ENCODE results near the gene ADAMTS1. TPM values are rescaled to one million over a fixed set of nuclear protein-coding genes. Genes with fewer than 3 reads are reported as not detected.

The ADAMTS1 gene
- total and polyA plus RNA-seq, 8 donors, result 54.2 to 147 (median 96.9) TPM

DNA sequence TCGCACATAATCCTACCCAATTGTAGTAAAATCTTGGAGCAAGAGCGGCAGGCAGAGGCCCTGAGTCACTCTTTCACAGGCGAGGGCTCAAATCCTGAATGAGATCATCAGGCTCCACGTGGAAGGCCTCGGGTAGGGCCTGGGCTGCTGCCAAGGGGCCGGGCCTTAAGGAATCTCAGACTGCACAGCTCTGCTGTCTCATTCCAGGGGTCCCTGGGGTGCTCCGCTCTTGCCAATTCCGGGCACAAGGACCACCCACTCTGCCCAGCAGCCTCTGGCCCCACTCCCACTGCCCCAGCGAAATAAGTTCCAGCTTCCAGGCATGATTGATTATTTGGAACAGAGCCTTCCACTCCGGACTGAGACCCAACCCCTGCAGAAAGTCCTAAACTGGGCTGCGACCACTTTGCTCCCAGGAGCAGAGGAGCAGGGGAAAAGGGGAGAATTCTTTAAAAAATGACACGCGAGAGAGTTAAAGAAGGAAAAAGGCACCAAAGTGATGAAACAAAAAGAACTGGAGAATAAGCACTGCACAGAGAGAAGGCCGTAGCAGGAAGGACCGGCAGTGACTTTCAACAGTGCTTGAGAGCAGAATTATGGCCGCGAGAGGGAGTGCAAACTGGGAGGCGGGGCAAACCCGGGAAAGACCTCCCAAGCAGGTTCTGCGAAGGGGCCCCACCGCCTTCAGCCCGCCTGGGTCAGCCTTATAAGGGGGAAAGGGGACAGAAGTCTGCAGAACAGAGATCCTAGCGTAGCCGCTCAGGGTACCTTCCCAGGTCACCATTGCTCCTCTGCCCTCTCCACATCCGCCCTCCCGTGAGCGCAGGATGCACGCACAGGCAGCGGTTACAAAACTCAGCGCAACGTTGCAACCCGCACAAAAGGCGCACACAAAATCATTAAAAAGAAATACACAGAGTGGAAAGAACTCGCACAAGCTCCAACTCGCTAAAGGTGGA lies 2.0 kb downstream of the ADAMTS1 start:
- H3K36me3 ChIP-seq, result peaks cover 0 to 39% of the 10 kb centered on the region in 2 donors
- H3K4me3 ChIP-seq, result peak overlapping the region; percentile 43 to 83
- H3K27me3 ChIP-seq, result peaks cover 0 to 63% of the 10 kb centered on the region in 2 donors
- peak; percentile 85 to 95 (median 88) for DNase-seq
- H3K4me1 ChIP-seq, result peaks cover 12 to 35% of the 10 kb centered on the region in 2 donors
- TF ChIP-seq, protein P1, sequence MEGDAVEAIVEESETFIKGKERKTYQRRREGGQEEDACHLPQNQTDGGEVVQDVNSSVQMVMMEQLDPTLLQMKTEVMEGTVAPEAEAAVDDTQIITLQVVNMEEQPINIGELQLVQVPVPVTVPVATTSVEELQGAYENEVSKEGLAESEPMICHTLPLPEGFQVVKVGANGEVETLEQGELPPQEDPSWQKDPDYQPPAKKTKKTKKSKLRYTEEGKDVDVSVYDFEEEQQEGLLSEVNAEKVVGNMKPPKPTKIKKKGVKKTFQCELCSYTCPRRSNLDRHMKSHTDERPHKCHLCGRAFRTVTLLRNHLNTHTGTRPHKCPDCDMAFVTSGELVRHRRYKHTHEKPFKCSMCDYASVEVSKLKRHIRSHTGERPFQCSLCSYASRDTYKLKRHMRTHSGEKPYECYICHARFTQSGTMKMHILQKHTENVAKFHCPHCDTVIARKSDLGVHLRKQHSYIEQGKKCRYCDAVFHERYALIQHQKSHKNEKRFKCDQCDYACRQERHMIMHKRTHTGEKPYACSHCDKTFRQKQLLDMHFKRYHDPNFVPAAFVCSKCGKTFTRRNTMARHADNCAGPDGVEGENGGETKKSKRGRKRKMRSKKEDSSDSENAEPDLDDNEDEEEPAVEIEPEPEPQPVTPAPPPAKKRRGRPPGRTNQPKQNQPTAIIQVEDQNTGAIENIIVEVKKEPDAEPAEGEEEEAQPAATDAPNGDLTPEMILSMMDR (IDR thresholded peaks at IDR 0.05), result no peak
- peak; percentile 68 for ATAC-seq
- peak overlapping the region; percentile 84 to 90 for H3K27ac ChIP-seq
- no peaks in the 10 kb centered on the region for H3K9me3 ChIP-seq
- intact Hi-C loops (cut with DNase I), result no loop called here

- Histone ChIP-seq H3K27me3 (peaks cover 0 to 54% of the 10 kb centered on the region in 2 donors), H3K9me3 (no peaks in the 10 kb centered on the region), H3K27ac (peak overlapping the region in 1 of 2 donors; percentile 90), H3K4me3 (peak overlapping the region; percentile 43 to 83), H3K4me1 (peaks cover 12 to 35% of the 10 kb centered on the region in 2 donors), H3K36me3 (peaks cover 0 to 48% of the 10 kb centered on the region in 2 donors)
- intact Hi-C loops (cut with DNase I), result no loop called here
- ATAC-seq (no peak), DNase-seq (no peak)
- TF ChIP-seq, protein P1 (IDR thresholded peaks at IDR 0.05), result no peak
Observed at GRCh38 chr21:26842300-26842699, 2.9 kb downstream of the ADAMTS1 start.

DNA sequence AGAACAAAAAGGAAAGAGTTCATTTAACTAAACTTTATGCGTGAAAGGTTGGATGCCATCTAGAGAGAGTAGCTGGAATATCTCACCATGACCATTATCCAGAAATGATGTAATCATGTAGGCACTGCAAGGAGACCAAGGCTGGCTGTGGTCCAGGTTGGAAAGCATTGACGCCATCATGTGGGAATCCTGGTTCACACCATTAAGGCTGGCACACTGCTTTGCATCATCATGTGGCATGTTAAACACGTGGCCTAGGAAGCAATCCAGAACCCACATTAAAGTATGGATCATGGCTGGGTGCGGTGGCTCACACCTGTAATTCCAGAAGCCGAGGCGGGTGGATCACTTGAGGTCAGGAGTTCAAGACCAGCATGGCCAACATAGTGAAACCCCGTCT lies 4.3 kb downstream of the ADAMTS1 start:
- ATAC-seq (no peak), DNase-seq (peak in 2 of 4 donors; percentile 13 to 53)
- Histone ChIP-seq H3K36me3 (peaks cover 0 to 57% of the 10 kb centered on the region in 2 donors), H3K27me3 (peaks cover 0 to 40% of the 10 kb centered on the region in 2 donors), H3K9me3 (no peaks in the 10 kb centered on the region), H3K4me1 (peaks cover 12 to 24% of the 10 kb centered on the region in 2 donors), H3K4me3 (peak overlapping the region in 1 of 2 donors; percentile 43), H3K27ac (no peak overlapping the region)
- TF ChIP-seq, protein P1 (IDR thresholded peaks at IDR 0.05), result no peak
- intact Hi-C loops (cut with DNase I), result no loop called here

GRCh38 chr21:26840201-26840600 lies 5.0 kb downstream of the ADAMTS1 start:
- Histone ChIP-seq H3K9me3 (no peaks in the 10 kb centered on the region), H3K27ac (no peak overlapping the region), H3K4me1 (peaks cover 12 to 18% of the 10 kb centered on the region in 2 donors), H3K4me3 (peak overlapping the region in 1 of 2 donors; percentile 2), H3K27me3 (peaks cover 0 to 33% of the 10 kb centered on the region in 2 donors), H3K36me3 (peaks cover 0 to 57% of the 10 kb centered on the region in 2 donors)
- ATAC-seq, result no peak
- intact Hi-C loops (cut with DNase I), result no loop called here
- DNase-seq, result peak in 1 of 4 donors; percentile 51
- TF ChIP-seq, protein P1 (IDR thresholded peaks at IDR 0.05), result no peak

DNA sequence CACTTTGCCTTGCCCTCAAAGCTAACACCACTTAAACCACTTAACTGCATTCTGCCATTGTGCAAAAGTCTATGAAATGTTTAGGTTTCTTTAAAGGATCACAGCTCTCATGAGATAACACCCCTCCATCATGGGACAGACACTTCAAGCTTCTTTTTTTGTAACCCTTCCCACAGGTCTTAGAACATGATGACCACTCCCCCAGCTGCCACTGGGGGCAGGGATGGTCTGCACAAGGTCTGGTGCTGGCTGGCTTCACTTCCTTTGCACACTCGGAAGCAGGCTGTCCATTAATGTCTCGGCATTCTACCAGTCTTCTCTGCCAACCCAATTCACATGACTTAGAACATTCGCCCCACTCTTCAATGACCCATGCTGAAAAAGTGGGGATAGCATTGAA lies 7.7 kb downstream of the ADAMTS1 start:
- intact Hi-C loops (cut with DNase I), result loop anchor here in 1 of 2 donors (10.0 kb wide), 1 partner anchor 63 kb away; no protein-coding TSS in a partner anchor
- H3K27ac ChIP-seq, result no peak overlapping the region
- H3K4me1 ChIP-seq, result peaks cover 11 to 12% of the 10 kb centered on the region in 2 donors
- H3K36me3 ChIP-seq, result peaks cover 0 to 57% of the 10 kb centered on the region in 2 donors
- ATAC-seq (no peak), DNase-seq (peak in 1 of 4 donors; percentile 19)
- peaks cover 0 to 6% of the 10 kb centered on the region in 2 donors for H3K27me3 ChIP-seq
- no peaks in the 10 kb centered on the region for H3K9me3 ChIP-seq
- TF ChIP-seq, protein P1 (IDR thresholded peaks at IDR 0.05), result no peak
- no peak overlapping the region for H3K4me3 ChIP-seq

All from left lung (tissue), 10 donors.